ENCODE data around the gene GNAO1.
"Not testable (repeated sequence)": the region's sequence is repeated elsewhere in the genome, so short reads cannot be mapped to it uniquely, and the experiment has no call there.

Gene GNAO1

GRCh38 chr16:56387396-56387795 lies 196.1 kb downstream of the GNAO1 start:
- no peaks in the 10 kb centered on the region for H3K27me3 ChIP-seq (replicated peaks; ENCODE audit: insufficient read depth, low read length)
- H4K20me1 ChIP-seq (ENCODE audit: insufficient read depth, low read length), result no peaks in the 10 kb centered on the region
- no peaks in the 10 kb centered on the region for H3K79me2 ChIP-seq (ENCODE audit: low read length)
- H2AFZ ChIP-seq (ENCODE audit: low read length), result no peak overlapping the region
- H3K9me2 ChIP-seq (replicated peaks; ENCODE audit: insufficient read depth, low read length), result no peaks in the 10 kb centered on the region
- no peak for DNase-seq
- H3K9me3 ChIP-seq (replicated peaks; ENCODE audit: insufficient read depth, low read length), result no peaks in the 10 kb centered on the region
- TF ChIP-seq EZH2phosphoT487 (IDR thresholded peaks at IDR 0.05; ENCODE audit: low read length), result no peak
- no peak for TF ChIP-seq EZH2 (optimal IDR thresholded peaks at IDR 0.05; ENCODE audit: low read depth, low read length)
- TF ChIP-seq CTCF (IDR thresholded peaks at IDR 0.05; ENCODE audit: low read length), result no peak
- no peak overlapping the region for H3K27ac ChIP-seq (ENCODE audit: low read length)
- no peak overlapping the region for H3K4me2 ChIP-seq (ENCODE audit: low read depth, low read length)
- H3F3A ChIP-seq (ENCODE audit: insufficient read depth, low read length), result no peaks in the 10 kb centered on the region
- H3K36me3 ChIP-seq (replicated peaks; ENCODE audit: insufficient read depth, low read length), result no peaks in the 10 kb centered on the region
- no peak overlapping the region for H3K4me3 ChIP-seq (ENCODE audit: low read length)
- no peak overlapping the region for H3K9ac ChIP-seq (ENCODE audit: low read length)
- no peaks in the 10 kb centered on the region for H3K4me1 ChIP-seq (ENCODE audit: low read length)

- Histone ChIP-seq H3K27ac (ENCODE audit: low read length) (no peak overlapping the region), H3K79me2 (ENCODE audit: low read length) (no peaks in the 10 kb centered on the region), H3F3A (ENCODE audit: insufficient read depth, low read length) (no peaks in the 10 kb centered on the region), H3K9me3 (replicated peaks; ENCODE audit: insufficient read depth, low read length) (no peaks in the 10 kb centered on the region), H3K27me3 (replicated peaks; ENCODE audit: insufficient read depth, low read length) (no peaks in the 10 kb centered on the region), H3K9ac (ENCODE audit: low read length) (no peak overlapping the region), H3K4me2 (ENCODE audit: low read depth, low read length) (no peak overlapping the region), H3K36me3 (replicated peaks; ENCODE audit: insufficient read depth, low read length) (no peaks in the 10 kb centered on the region), H2AFZ (ENCODE audit: low read length) (no peak overlapping the region), H3K4me3 (ENCODE audit: low read length) (no peak overlapping the region), H4K20me1 (ENCODE audit: insufficient read depth, low read length) (no peaks in the 10 kb centered on the region), H3K4me1 (ENCODE audit: low read length) (no peaks in the 10 kb centered on the region), H3K9me2 (replicated peaks; ENCODE audit: insufficient read depth, low read length) (no peaks in the 10 kb centered on the region)
- no peak for TF ChIP-seq EZH2 (optimal IDR thresholded peaks at IDR 0.05; ENCODE audit: low read depth, low read length)
- TF ChIP-seq CTCF (IDR thresholded peaks at IDR 0.05; ENCODE audit: low read length), result no peak
- no peak for TF ChIP-seq EZH2phosphoT487 (IDR thresholded peaks at IDR 0.05; ENCODE audit: low read length)
- DNase-seq, result no peak
Measured at GRCh38 chr16:56388209-56388608, 196.9 kb downstream of the GNAO1 start.

GRCh38 chr16:56389554-56389953 lies 198.3 kb downstream of the GNAO1 start:
- Histone ChIP-seq H3K27me3 (replicated peaks; ENCODE audit: insufficient read depth, low read length) (no peaks in the 10 kb centered on the region), H3K9me2 (replicated peaks; ENCODE audit: insufficient read depth, low read length) (no peaks in the 10 kb centered on the region), H3K79me2 (ENCODE audit: low read length) (no peaks in the 10 kb centered on the region), H3K36me3 (replicated peaks; ENCODE audit: insufficient read depth, low read length) (no peaks in the 10 kb centered on the region), H3K4me1 (ENCODE audit: low read length) (no peaks in the 10 kb centered on the region), H3K9me3 (replicated peaks; ENCODE audit: insufficient read depth, low read length) (no peaks in the 10 kb centered on the region), H3F3A (ENCODE audit: insufficient read depth, low read length) (no peaks in the 10 kb centered on the region), H4K20me1 (ENCODE audit: insufficient read depth, low read length) (no peaks in the 10 kb centered on the region), H3K4me2 (ENCODE audit: low read depth, low read length) (no peak overlapping the region), H3K9ac (ENCODE audit: low read length) (no peak overlapping the region), H3K27ac (ENCODE audit: low read length) (no peak overlapping the region), H2AFZ (ENCODE audit: low read length) (no peak overlapping the region), H3K4me3 (ENCODE audit: low read length) (no peak overlapping the region)
- TF ChIP-seq EZH2 (optimal IDR thresholded peaks at IDR 0.05; ENCODE audit: low read depth, low read length) (no peak), EZH2phosphoT487 (IDR thresholded peaks at IDR 0.05; ENCODE audit: low read length) (no peak), CTCF (IDR thresholded peaks at IDR 0.05; ENCODE audit: low read length) (no peak)
- DNase-seq, result no peak

- H3K36me3 ChIP-seq (replicated peaks; ENCODE audit: insufficient read depth, low read length); H3K27ac ChIP-seq (ENCODE audit: low read length); H3K27me3 ChIP-seq (replicated peaks; ENCODE audit: insufficient read depth, low read length); H3K9me2 ChIP-seq (replicated peaks; ENCODE audit: insufficient read depth, low read length); H3K9me3 ChIP-seq (replicated peaks; ENCODE audit: insufficient read depth, low read length); H3K4me1 ChIP-seq (ENCODE audit: low read length); H3K4me2 ChIP-seq (ENCODE audit: low read depth, low read length); H3K9ac ChIP-seq (ENCODE audit: low read length); H3K79me2 ChIP-seq (ENCODE audit: low read length); H4K20me1 ChIP-seq (ENCODE audit: insufficient read depth, low read length); DNase-seq; H2AFZ ChIP-seq (ENCODE audit: low read length); H3K4me3 ChIP-seq (ENCODE audit: low read length); H3F3A ChIP-seq (ENCODE audit: insufficient read depth, low read length): not testable (repeated sequence)
Measured at GRCh38 chr16:56396724-56397123, 205.4 kb downstream of the GNAO1 start.

Measured in MM.1S (cell line).